Endodermal cell (in vitro differentiated cells): ENCODE data around the gene GPHA2. TPM values are rescaled to one million over a fixed set of nuclear protein-coding genes. Genes with fewer than 3 reads are reported as not detected.
"Not testable (repeated sequence)": the region's sequence is repeated elsewhere in the genome, so short reads cannot be mapped to it uniquely, and the experiment has no call there.

ENCODE experiments used
- DNase-seq: peaks from one replicate; pipeline ENCODE4 v3.0.0-alpha.2; 2017
- H3K27ac ChIP-seq: 2 replicates; pipeline ENCODE4 v1.5.1; 2013; ENCODE audit warnings: mild to moderate bottlenecking, low read depth, low read length, moderate library complexity
- H3K27me3 ChIP-seq: 2 replicates; pipeline ENCODE4 v1.6.1; 2013; ENCODE audit warnings: mild to moderate bottlenecking, low read length, moderate library complexity; ENCODE audit not compliant: insufficient read depth, control insufficient read depth, poor library complexity, severe bottlenecking
- H3K36me3 ChIP-seq: 2 replicates; pipeline ENCODE4 v1.7.0; 2013; ENCODE audit warnings: mild to moderate bottlenecking, low read length, moderate library complexity; ENCODE audit not compliant: control insufficient read depth, insufficient read depth
- H3K4me1 ChIP-seq: one replicate; pipeline ENCODE4 v1.7.0; 2013; ENCODE audit warnings: low read length; ENCODE audit not compliant: control insufficient read depth, insufficient read depth
- H3K4me3 ChIP-seq: 2 replicates; pipeline ENCODE4 v1.5.1; 2013; ENCODE audit warnings: mild to moderate bottlenecking, low read length, moderate library complexity
- H3K9ac ChIP-seq: 2 replicates; pipeline ENCODE4 v1.6.1; 2013; ENCODE audit warnings: mild to moderate bottlenecking, low read length, moderate library complexity; ENCODE audit not compliant: poor library complexity, severe bottlenecking; ENCODE audit errors: extremely low read depth
- H3K9me3 ChIP-seq: 2 replicates; pipeline ENCODE4 v1.6.1; 2013; ENCODE audit warnings: mild to moderate bottlenecking, low read length, moderate library complexity; ENCODE audit not compliant: control insufficient read depth
- H3K27ac Mint-ChIP-seq: 2 replicates; pipeline ENCODE4 v1.8.0; 2020; ENCODE audit warnings: mixed read lengths
- H3K27me3 Mint-ChIP-seq: 2 replicates; pipeline ENCODE4 v1.8.0; 2021; ENCODE audit warnings: mild to moderate bottlenecking, mixed read lengths; ENCODE audit not compliant: insufficient read depth
- H3K36me3 Mint-ChIP-seq: 2 replicates; pipeline ENCODE4 v1.8.0; 2020; ENCODE audit warnings: low read depth, mixed read lengths
- H3K4me1 Mint-ChIP-seq: 2 replicates; pipeline ENCODE4 v1.8.0; 2020; ENCODE audit warnings: mixed read lengths
- H3K4me3 Mint-ChIP-seq: 2 replicates; pipeline ENCODE4 v1.8.0; 2020; ENCODE audit warnings: mild to moderate bottlenecking, moderate library complexity, mixed read lengths
- H3K9me3 Mint-ChIP-seq: 2 replicates; pipeline ENCODE4 v1.8.0; 2020; ENCODE audit warnings: mild to moderate bottlenecking, mixed read lengths
- WGBS, 2 experiments: methylation state at CpG; one replicate each; pipeline versions ENCODE4 v1.1.5 to v1.1.7; 2013; ENCODE audit warnings: missing lambda C conversion rate in 2 of 2, mixed read lengths in 1 of 2; ENCODE audit not compliant: insufficient coverage in 1 of 2, insufficient read length in 1 of 2; 5-methylcytosine and 5-hydroxymethylcytosine counted together
- long read RNA-seq, 4 experiments: library from polyadenylated mRNA in 2 of 4; library from RNA in 1 of 4; library from capped mRNA in 1 of 4; stranded (forward) in 3 of 4; unstranded in 1 of 4; transcript quantifications; one replicate each; pipeline ENCODE4 v2.0.0, GENCODE V29; 2020 to 2021; ENCODE audit warnings: inconsistent platforms in 1 of 4
- polyA plus RNA-seq, 2 experiments: library from polyadenylated mRNA; stranded (reverse); fragments of 50-300 nt; gene quantifications; one replicate each; pipeline ENCODE4 v1.2.3, GENCODE V29; 2013
- total RNA-seq, 2 donors: library from RNA; stranded (reverse); fragmentation: NEBNext Ultra II Directional in 1 of 2; extraction: Animal tissue kit (Norgen Biotek cat#: 25700) in 1 of 2; gene quantifications; 2 replicates in 1 of 2; 3 replicates in 1 of 2; pipeline ENCODE4 v1.2.1, GENCODE V29; 2021
- TF ChIP-seq, protein P1 (sequence below): fragments of 200-600 bp; sonication (generic); conservative IDR thresholded peaks from 2 replicates; pipeline ENCODE4 v1.5.0; 2021; ENCODE audit warnings: antibody characterized with exemption, mild to moderate bottlenecking

The GPHA2 gene, protein sequence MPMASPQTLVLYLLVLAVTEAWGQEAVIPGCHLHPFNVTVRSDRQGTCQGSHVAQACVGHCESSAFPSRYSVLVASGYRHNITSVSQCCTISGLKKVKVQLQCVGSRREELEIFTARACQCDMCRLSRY
- under 1 TPM in 1 of 2 donors, not detected in 1; 0.77 TPM for total RNA-seq
- 0.32 TPM for polyA plus RNA-seq (2013, experiment 1 of 2)
- polyA plus RNA-seq (2013, experiment 2 of 2): not detected
- long read RNA-seq, experiment 1, partial matches to known transcripts: 0 of 1 reads
- long read RNA-seq, experiment 1, other reads (novel, unspliced or antisense): 0 of 1 reads
- long read RNA-seq, experiment 2: 0 reads
- long read RNA-seq, experiment 3: 0 reads
- long read RNA-seq, experiment 4: 0 reads

DNA sequence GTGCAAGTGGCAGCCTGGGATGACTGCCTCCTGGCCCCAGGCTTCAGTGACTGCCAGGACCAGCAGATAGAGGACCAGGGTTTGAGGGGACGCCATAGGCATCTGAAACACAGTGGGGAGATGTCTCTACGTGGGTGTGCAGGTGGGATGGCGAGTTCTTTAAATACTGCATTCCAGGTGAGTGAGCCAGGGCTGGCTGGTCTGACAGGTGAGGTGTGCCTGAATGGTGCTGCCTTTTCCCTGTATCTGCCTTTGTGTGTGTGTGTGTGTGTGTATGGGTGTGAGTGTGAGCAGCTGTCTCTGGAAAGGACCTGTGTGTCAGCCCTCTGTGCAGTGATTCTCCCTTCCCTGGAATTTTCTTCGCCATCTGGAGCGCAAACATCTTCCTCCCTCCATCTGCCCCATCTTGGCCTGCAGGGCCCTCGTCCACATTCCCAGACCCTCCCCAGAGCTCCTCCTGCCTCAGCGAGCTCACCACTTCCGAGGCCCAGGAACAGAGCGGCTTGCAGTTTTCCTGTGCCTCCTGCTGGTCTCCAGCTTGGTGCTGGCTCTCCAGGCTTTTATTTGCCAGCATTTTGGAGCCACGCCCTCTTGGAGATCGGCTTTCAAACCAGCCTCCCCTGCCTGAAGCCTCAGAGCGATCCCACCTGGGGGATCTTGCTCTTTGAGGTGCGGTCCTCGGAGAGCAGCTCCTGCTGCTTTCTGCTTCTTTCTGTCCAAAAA lies at the start of gene GPHA2:
GPHA2 (minus strand) TSS at position 535 of the 723 bp plus-strand sequence; CDS start at position 102, 433 bp downstream.
- no peaks in the 10 kb centered on the region for H3K9me3 ChIP-seq
- H3K27me3 ChIP-seq: peaks cover 6% of the 10 kb centered on the region
- Mint-ChIP-seq H3K4me3 (peak within 1 kb of the TSS; percentile 21), H3K27me3 (peaks cover 3% of the 10 kb centered on the region), H3K36me3 (no peaks in the 10 kb centered on the region), H3K9me3 (no peaks in the 10 kb centered on the region), H3K4me1 (peaks cover 9% of the 10 kb centered on the region), H3K27ac (peak within 1 kb of the TSS; percentile 67)
- no peak within 1 kb of the TSS for H3K4me3 ChIP-seq
- 43% methylated on average over 13 to 14 of the region's 14 CpGs for WGBS, 2 experiments
- H3K27ac ChIP-seq: no peak within 1 kb of the TSS
- DNase-seq: peak; percentile 94
- no peaks in the 10 kb centered on the region for H3K4me1 ChIP-seq
- no peaks in the 10 kb centered on the region for H3K36me3 ChIP-seq
- TF ChIP-seq, protein P1, sequence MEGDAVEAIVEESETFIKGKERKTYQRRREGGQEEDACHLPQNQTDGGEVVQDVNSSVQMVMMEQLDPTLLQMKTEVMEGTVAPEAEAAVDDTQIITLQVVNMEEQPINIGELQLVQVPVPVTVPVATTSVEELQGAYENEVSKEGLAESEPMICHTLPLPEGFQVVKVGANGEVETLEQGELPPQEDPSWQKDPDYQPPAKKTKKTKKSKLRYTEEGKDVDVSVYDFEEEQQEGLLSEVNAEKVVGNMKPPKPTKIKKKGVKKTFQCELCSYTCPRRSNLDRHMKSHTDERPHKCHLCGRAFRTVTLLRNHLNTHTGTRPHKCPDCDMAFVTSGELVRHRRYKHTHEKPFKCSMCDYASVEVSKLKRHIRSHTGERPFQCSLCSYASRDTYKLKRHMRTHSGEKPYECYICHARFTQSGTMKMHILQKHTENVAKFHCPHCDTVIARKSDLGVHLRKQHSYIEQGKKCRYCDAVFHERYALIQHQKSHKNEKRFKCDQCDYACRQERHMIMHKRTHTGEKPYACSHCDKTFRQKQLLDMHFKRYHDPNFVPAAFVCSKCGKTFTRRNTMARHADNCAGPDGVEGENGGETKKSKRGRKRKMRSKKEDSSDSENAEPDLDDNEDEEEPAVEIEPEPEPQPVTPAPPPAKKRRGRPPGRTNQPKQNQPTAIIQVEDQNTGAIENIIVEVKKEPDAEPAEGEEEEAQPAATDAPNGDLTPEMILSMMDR: peak; percentile 37
- H3K9ac ChIP-seq: no peak within 1 kb of the TSS

DNA sequence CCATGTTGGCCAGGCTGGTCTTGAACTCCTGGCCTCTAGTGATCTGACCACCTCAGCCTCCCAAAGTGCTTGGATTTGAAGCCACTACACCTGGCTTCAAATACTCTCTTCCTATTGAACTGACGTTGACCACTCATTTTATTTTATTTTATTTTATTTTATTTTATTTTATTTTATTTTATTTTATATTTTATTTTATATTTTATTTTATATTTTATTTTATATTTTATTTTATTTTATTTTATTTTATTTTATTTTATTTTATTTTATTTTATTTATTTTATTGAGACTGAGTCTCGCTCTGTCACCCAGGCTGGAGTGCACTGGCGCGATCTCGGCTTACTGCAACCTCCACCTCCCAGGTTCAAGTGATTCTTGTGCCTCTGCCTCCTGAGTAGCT lies 47.6 kb upstream of the GPHA2 start:
- not testable (repeated sequence) for H3K36me3 Mint-ChIP-seq, H3K4me1 ChIP-seq, H3K4me3 Mint-ChIP-seq, H3K27ac ChIP-seq, H3K4me1 Mint-ChIP-seq, H3K4me3 ChIP-seq, H3K9me3 Mint-ChIP-seq, H3K27me3 ChIP-seq, H3K36me3 ChIP-seq, H3K9ac ChIP-seq, DNase-seq, H3K27ac Mint-ChIP-seq, H3K9me3 ChIP-seq, H3K27me3 Mint-ChIP-seq
- WGBS, 2 experiments: 74 to 100% methylated on average over 3 to 4 of the region's 5 CpGs

DNA sequence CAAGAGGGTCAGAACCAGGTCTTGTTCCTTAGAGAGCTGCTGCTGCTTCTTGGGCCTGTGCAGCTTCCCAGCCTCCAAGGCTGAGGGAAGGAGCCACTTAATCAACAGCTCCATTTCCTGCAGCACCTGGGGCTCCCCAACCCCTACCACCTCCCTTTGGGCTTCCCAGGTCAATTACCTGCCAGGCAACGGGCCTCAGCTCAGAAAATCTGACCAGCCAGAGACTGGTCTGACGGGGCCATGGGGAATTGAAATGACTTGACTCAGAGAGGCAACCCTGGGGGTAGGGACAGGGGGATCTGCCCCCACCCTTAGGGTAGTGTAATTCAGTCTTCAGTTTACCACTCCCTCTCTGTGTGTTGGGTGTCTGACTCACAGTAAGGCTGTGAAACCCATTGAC lies 41.0 kb upstream of the GPHA2 start:
- no peaks in the 10 kb centered on the region for H3K36me3 ChIP-seq
- 93 to 96% methylated on average over 2 of the region's 2 CpGs for WGBS, 2 experiments
- no peak for DNase-seq
- H3K4me3 ChIP-seq: no peak overlapping the region
- H3K9me3 ChIP-seq: no peaks in the 10 kb centered on the region
- Mint-ChIP-seq H3K9me3 (peaks cover 2% of the 10 kb centered on the region), H3K4me3 (no peak overlapping the region), H3K36me3 (no peaks in the 10 kb centered on the region), H3K27ac (no peak overlapping the region), H3K4me1 (no peaks in the 10 kb centered on the region), H3K27me3 (peaks cover 23% of the 10 kb centered on the region)
- TF ChIP-seq, protein P1: no peak
- H3K4me1 ChIP-seq: no peaks in the 10 kb centered on the region
- no peak overlapping the region for H3K9ac ChIP-seq
- no peak overlapping the region for H3K27ac ChIP-seq
- no peaks in the 10 kb centered on the region for H3K27me3 ChIP-seq
